ENCODE data around the gene MAP3K7CL. TPM values are rescaled to one million over a fixed set of nuclear protein-coding genes. Genes with fewer than 3 reads are reported as not detected.
A peak's percentile ranks its signal among the peaks of the same experiment; 100 is the strongest.
"Not testable (repeated sequence)": the region's sequence is repeated elsewhere in the genome, so short reads cannot be mapped to it uniquely, and the experiment has no call there.

MAP3K7CL gene
- total RNA-seq, 1 donor from 2014 or later = 1.1 TPM

DNA sequence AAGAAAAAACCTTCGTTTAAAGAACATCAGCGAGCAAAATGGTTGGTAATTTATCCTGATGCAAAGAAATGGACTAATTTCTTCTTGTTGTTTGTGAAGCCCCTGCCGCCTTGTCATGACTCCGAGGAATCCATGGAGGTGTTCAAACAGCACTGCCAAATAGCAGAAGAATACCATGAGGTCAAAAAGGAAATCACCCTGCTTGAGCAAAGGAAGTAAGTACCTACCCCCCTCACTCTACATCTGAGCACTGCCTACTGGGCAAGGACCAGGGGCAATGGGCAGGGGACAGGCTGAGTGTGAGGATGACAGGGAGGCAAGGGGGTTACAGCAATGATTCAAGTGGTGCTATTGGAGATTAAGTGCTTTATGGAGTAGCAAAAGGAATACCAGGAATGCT lies 29.4 kb downstream of the MAP3K7CL start:
- intact Hi-C loops (cut with DNase I) = loop anchor here (5.0 to 10.0 kb wide), 2 partner anchors 65 to 187 kb away; no protein-coding TSS in a partner anchor
- DNase-seq (ENCODE audit: missing footprints) = no peak
- no peak for ATAC-seq

DNA sequence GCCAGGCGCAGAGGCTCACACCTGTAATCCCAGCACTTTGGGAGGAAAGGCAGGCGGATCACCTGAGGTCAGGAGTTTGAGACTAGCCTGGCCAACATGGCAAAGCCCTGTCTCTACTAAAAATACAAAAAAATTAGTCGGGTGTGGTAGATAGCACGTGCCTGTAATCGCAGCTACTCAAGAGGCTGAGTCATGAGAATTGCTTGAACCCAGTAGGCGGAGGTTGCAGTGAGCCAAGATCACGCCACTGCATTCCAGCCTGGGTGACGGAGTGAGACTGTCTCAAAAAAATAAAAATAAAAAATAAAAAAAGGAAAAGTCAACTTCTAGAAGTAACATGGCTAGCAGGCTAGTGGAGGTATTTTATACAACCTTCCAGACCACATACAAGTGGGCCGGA lies 32.4 kb downstream of the MAP3K7CL start:
- intact Hi-C loops (cut with DNase I) = loop anchor here (5.0 kb wide), 1 partner anchor 184 kb away; no protein-coding TSS in a partner anchor
- DNase-seq (ENCODE audit: missing footprints) = not testable (repeated sequence)
- peak; percentile 60 for ATAC-seq

DNA sequence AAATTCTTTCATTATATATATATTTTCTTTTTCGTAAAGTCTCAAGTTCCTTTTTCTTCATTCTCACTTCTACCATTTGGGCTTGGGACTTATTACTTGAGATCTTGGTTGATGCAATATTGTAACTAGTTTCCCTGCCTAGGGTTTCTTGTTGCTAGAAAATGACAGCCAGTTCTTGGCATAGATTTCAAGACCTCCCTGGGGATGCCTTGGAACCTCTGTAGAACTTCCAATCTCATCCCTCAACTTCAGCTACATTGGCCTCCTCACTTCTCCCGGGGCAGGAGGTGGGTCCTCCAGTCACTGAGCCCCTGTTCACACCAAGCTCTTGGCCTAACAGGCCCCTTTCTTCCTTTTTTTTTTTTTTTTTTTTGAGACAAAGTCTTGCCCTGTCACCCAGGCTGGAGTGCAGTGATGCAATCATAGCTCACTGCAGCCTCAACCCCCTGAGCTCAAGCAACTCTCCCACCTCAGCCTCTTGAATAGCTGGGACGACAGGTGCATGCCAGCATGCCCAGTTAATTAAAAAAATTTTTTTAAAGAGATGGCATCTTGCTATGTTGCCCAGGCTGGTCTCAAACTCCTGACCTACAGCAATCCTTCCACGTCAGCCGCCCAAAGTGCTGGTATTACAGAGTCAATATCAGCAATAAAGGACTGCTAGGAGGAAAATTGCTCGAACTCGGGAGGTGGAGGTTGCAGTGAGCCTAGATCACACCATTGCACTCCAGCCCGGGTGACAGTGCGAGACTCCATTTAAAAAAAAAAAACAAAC lies 33.1 kb downstream of the MAP3K7CL start:
- intact Hi-C loops (cut with DNase I) = loop anchor here (2.0 to 5.0 kb wide), 2 partner anchors 184 to 209 kb away; no protein-coding TSS in a partner anchor
- DNase-seq (ENCODE audit: missing footprints) (no peak), ATAC-seq (peak; percentile 86)

DNA sequence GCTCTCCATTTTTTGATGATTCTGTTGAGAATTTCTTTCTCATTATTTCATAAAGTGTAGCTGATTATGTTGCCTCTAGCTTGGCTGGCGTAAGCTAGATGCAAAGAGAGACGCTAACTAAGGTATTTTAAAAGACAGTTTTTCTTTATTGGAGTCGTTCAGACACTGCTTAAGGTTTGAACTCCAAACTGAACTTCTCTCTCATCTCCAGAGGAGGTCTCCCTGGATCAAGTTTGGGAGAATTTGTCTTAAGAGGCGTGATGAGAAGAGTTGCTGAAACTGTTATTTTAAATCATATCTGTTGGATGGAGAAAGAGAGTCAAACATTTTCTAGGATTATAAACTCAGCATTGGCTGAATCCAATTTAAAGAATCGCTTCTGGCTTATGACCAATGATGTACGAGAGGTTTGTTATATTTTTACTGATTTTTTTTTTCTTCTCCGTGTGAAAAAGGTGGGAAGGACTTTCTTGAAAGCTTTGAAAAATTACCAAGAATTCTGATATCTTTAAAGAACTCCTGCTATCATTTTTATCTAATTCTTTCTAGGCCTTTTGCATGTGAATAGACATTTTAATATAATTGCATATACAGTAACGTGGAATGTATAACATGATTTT lies 34.0 kb downstream of the MAP3K7CL start:
- DNase-seq (ENCODE audit: missing footprints) (no peak), ATAC-seq (peak; percentile 56)
- intact Hi-C loops (cut with DNase I) = loop anchor here (2.0 to 5.0 kb wide), 2 partner anchors 183 to 208 kb away; no protein-coding TSS in a partner anchor

DNA sequence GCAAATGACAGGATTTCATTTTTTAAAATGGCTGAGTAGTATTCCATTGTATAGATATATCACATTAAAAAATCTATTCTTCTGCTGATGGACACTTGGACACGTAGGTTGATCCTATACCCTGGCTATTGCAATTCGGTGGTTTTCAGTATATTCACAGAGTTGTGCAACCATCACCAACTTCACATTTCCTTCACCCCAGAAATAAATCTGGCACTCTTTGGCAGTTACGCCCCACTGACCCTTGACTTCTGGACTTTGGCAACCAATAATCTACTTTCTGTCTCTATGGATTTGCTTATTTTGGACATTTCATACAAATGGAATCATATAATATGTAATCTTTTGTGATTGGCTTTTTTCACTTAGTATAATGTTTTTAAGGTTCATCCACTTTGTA lies 35.9 kb downstream of the MAP3K7CL start:
- DNase-seq (ENCODE audit: missing footprints) = no peak
- intact Hi-C loops (cut with DNase I) = no loop called here
- no peak for ATAC-seq

DNA sequence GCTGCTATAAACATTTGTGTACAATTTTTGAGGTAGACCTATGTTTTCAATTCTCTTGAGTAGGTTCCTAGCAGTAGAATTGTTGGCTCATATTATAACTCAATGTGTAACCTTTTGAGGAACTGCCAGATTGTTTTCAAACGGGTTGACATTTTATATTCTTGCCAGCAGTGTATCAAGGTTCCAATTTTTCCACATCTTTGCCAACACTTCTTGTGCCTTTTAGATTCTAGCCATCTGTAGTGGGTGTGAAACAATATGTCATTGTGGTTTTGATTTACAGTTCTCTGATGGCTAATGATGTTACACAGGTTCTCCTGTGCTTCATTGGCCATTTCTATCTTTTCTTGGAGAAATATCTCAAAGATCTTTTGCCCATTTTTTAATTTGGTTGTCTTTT lies 36.4 kb downstream of the MAP3K7CL start:
- DNase-seq (ENCODE audit: missing footprints) = no peak
- intact Hi-C loops (cut with DNase I) = no loop called here
- ATAC-seq = no peak

DNA sequence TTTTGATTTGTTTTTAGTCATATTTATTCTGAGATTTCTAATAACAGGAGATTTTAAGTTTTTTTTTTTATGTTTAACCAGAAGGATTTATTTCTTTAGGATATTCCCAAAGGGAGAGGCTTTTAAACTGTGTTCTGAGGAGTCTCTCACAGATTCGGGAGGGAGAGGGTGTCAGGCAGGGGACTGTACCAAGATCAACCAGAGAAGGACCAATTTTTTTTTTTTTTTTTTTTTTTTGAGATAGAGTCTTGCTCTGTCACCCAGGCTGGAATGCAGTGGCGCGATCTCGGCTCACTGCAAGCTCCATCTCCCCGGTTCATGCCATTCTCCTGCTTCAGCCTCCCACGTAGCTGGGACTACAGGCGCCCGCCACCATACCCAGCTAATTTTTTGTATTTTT lies 37.0 kb downstream of the MAP3K7CL start:
- ATAC-seq; intact Hi-C loops (cut with DNase I); DNase-seq (ENCODE audit: missing footprints): not testable (repeated sequence)

DNA sequence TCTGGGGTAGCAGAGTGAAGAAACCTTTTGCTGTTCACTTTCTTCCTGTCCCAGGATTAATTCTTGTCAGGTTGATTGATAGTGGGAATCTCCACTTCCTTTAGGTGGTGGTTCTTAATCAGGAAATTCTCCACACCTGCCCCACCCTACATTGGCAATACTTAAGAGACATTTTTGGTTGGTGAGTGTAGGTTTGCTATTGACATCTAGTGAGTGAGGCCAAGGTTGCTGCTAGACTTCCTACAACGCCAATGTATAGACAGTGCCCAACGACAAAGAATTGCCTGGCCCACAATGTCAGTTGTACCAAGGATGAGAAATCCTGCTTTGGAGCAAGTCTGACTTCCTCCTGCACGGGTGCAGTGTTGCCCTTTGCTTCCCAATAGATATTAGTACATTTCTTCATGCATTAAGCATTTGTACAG lies 38.5 kb downstream of the MAP3K7CL start:
- intact Hi-C loops (cut with DNase I) = no loop called here

DNA sequence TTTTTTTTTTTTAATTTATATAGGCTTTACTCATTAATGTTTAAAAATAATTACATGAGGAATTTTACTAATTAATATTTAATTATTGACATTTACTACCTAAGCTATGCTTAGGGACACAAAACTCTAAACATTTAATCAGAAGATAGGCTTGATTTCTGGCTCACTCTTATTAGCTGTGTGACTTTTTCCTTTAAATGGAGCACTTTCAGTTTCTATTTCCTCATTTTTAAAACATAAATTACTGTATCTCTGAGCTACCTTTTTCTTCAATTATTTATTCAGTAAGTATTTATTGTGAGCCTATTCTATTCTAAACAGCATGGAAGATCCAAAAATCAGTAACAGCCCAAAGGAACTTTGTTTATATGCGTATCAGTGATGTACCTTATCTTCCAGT lies 40.5 kb downstream of the MAP3K7CL start:
- no peak for ATAC-seq
- DNase-seq (ENCODE audit: missing footprints) = no peak
- intact Hi-C loops (cut with DNase I) = no loop called here

More for the DNA sequence above, 38.5 kb downstream of the MAP3K7CL start:
- DNase-seq (ENCODE audit: missing footprints) (no peak), ATAC-seq (no peak)

DNA sequence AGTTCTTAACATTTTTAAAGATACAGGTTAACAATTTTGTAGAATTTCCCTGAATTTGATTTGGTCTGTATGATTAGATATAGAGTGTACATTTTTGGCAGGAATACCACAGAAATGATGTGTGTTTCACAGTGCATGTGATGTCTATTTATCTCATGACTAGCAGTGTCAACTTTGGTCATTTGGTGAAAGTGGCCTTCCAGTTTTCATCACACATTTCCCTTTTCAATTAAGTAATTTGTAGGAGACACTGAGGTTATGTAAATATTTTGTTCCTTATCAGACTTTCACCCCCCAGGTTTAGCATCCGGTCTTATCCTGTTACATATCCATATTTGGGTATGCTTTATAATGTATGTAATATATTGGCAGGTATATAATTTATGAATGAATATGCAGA lies 41.8 kb downstream of the MAP3K7CL start:
- ATAC-seq (no peak), DNase-seq (ENCODE audit: missing footprints) (no peak)
- intact Hi-C loops (cut with DNase I) = no loop called here

DNA sequence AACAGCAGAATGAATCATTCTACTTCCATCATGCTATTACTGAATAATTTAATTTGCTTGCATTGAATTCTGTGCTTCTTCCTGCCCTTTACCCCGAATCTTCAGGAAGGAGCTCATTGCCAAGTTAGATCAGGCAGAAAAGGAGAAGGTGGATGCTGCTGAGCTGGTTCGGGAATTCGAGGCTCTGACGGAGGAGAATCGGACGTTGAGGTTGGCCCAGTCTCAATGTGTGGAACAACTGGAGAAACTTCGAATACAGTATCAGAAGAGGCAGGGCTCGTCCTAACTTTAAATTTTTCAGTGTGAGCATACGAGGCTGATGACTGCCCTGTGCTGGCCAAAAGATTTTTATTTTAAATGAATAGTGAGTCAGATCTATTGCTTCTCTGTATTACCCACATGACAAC lies 44.2 kb downstream of the MAP3K7CL start:
- ATAC-seq (no peak), DNase-seq (ENCODE audit: missing footprints) (no peak)
- intact Hi-C loops (cut with DNase I) = no loop called here

DNA sequence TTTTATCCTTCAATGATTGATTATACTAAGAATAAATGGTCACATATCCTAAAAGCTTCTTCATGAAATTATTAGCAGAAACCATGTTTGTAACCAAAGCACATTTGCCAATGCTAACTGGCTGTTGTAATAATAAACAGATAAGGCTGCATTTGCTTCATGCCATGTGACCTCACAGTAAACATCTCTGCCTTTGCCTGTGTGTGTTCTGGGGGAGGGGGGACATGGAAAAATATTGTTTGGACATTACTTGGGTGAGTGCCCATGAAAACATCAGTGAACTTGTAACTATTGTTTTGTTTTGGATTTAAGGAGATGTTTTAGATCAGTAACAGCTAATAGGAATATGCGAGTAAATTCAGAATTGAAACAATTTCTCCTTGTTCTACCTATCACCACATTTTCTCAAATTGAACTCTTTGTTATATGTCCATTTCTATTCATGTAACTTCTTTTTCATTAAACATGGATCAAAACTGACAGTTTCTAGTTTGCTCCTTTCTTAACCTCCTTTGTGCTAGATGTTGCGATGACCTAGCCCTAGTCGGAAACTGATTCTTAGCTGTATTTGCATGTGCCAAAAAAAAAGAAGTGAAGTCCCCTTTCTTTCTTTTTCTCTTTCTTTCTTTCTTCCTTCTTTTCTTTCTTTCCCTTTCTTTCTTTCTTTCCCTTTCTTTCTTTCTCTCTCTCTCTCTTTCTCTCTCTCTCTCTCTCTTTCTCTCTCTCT lies 45.1 kb downstream of the MAP3K7CL start:
- ATAC-seq (no peak), DNase-seq (ENCODE audit: missing footprints) (no peak)
- intact Hi-C loops (cut with DNase I) = no loop called here

DNA sequence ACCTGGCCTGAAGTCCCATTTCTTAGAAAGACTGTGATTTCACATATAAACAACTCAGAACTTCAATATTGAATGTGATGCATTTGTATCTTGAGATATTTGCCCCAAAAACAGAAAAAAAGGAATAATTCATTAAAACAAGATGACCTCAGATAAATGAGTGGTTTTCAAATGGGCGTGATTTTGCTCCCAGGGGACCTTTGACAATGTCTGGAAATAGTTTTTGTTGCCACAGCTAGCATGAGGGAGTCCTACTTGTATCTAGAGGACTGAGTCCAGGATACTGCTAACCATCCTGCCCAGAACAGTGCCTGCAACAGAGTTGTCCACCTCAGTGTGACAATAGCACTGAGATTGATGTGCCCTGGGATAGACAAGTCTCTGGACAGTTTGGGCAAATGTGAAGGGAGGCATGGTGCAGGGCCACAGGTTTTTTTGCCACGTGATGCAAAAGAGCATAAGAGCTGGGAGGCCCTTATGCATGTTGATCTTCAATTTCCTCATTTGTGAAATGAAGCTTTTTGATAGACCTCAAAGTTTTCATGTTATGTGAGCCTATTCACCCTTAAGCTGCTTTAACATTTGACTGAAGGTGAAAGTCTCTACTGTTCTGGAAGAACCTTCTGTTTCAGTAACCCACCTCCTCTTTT lies 46.2 kb downstream of the MAP3K7CL start:
- ATAC-seq (no peak), DNase-seq (ENCODE audit: missing footprints) (no peak)
- intact Hi-C loops (cut with DNase I) = no loop called here

DNA sequence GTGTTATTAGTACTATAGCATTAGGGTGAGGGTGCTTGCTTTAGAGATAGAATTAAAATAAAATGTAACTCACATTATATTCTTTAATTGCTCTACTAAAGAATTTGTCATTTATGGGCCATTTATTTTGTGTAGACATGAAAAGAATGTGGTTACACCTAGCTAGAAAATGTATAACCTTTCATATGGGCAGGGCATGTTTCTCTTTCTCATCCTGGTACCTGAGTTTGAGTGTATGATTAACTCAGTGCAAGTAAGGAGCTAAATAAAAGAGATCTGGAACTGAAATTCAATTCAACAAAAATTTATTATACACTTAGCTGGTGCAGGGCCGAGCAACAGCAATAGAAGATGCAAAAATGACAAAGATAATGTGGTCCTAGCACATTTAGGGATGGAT lies 47.4 kb downstream of the MAP3K7CL start:
- ATAC-seq = no peak
- intact Hi-C loops (cut with DNase I) = no loop called here
- no peak for DNase-seq (ENCODE audit: missing footprints)

DNA sequence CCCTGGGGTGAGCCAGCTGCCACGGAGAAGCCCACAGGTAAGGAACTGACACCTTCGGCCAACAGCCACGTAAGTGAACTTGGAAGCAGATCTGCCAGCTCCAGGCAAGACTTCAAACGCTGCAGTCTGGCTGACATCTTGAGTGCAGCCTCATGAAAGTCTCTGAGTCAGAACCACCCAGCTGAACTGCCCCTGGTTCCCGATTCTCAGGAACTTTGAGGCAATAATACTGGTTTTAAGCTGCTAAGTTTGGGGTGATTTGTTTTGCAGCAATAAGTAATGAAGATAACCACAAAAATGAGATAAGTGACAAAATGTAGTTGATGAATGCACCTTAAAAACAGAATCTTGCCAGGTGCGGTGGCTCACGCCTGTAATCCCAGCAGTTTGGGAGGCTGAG lies 48.5 kb downstream of the MAP3K7CL start:
- DNase-seq (ENCODE audit: missing footprints) (no peak), ATAC-seq (no peak)
- intact Hi-C loops (cut with DNase I) = no loop called here

DNA sequence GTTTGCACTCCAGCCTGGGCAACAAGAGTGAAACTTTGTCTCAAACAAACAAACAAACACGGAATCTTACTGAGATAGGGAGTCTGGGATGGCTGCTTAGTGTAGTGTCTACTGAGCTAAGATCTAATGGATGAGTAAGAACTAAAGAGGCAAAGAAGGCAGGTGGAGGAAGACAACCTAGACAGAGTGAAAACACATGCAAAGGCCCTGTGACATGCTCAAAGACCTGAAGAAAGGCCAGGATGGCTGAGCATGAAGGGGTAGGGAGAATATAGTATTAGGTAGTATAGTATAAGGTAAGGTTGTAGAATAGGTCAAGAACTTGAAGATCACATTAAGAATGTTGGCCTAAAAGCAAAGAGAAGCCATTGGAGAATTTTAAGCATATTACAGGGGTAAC lies 49.1 kb downstream of the MAP3K7CL start:
- ATAC-seq = no peak
- DNase-seq (ENCODE audit: missing footprints) = no peak
- intact Hi-C loops (cut with DNase I) = no loop called here

DNA sequence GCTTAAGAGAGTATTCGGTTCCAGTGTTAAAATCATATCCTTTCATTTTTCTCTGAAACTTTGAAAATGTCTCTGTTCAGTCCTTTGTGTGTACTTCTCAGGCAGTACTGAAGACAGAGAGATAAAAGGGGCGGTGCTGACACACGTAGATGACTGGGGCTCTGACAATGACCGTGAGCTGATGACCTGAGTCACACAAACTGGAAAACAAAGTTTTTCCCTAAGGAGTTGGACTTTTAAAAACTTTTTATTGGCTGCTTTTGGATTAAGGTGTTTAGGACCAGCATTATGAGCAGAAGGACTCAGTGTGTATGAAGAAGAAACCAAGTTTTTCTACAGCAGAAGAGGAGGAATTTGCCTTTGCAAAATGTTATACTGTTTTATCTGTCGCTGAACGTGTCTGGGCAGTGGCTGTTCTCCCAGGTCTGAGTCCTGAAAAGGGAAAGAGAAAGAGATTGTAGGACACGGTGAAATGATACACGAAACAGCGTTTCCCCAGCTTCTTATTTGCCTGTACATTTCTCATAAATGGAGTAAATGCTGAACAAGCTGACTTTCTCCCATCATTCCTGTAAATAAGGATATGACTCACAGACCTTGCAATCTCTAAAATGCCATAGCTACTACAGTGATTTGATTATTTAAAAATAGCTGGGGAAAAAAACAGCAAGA lies 51.5 kb downstream of the MAP3K7CL start:
- intact Hi-C loops (cut with DNase I) = no loop called here

DNA sequence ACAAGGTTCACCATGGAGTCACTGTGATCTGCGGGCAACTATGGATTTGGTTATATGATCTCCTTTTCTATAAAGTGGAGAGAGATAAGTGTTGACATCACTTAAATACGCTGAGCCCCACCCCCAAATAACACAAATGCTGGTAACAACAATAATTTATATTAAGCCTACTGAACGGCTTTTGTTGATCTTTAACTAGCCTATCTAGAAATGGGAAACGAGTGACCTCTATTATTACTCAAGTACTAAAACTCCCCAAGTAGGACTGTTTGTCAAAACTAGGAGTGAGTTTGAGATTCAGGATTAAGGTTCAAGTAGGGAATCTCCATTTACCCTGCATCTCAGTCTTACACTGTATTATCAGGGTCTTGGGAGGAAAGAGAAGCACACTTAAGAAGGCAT lies 52.2 kb downstream of the MAP3K7CL start:
- ATAC-seq (no peak), DNase-seq (ENCODE audit: missing footprints) (no peak)
- intact Hi-C loops (cut with DNase I) = no loop called here

More for the DNA sequence above, 51.5 kb downstream of the MAP3K7CL start:
- ATAC-seq = peak; percentile 68
- DNase-seq (ENCODE audit: missing footprints) = no peak

DNA sequence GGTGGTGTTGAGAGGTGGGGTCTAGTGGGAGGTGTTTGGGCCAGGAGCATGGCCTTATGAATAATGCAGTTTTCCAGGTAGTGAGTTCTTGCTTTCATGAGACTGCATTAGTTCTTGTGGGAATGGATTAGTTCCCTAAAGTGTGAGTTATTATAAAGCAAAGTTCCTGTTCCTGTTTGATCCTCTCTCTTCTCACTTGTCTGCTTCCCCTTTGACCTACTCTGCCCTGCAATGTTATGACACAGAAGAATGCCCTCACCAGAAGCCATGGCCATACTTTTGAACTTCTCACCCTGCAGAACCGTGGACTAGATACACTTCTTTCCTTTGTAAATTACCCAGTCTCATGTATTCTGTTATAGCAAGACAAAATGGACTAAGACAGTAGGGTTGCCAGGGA lies 53.6 kb downstream of the MAP3K7CL start:
- DNase-seq (ENCODE audit: missing footprints) (no peak), ATAC-seq (peak; percentile 54)
- intact Hi-C loops (cut with DNase I) = no loop called here

Measured in Right ventricle myocardium inferior (tissue), 1 donor.